C4-2B (cell line): ENCODE data around the gene USP15.

ENCODE experiments used
- ZFX ChIP-seq: fragments of 450-650 bp; IDR thresholded peaks from 2 replicates; pipeline ENCODE4 v1.6.1; 2017
- TF ChIP-seq, protein P1 (sequence below): fragments of 450-650 bp; conservative IDR thresholded peaks from 2 replicates; pipeline ENCODE4 v1.5.1; 2017; ENCODE audit warnings: mild to moderate bottlenecking

DNA sequence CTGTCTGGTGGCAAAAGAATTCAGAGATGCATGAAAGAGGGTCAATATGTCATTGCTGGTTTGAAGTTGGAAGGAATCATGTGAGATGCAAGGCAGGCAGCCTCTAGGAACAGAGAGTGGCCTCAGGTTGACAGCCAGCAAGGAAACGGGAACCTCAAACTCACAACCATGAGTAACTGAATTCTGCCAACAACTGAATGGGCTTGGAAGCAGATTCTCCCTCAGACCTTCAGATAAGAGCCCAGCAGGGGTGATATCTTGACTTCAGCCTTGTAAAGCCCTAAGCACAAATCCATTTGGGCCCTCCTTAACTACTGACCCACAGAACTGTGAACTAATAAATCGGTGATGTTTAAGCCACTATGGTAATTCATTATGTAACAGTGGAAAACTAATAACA is 35.8 kb downstream of the USP15 start:
- TF ChIP-seq, protein P1, sequence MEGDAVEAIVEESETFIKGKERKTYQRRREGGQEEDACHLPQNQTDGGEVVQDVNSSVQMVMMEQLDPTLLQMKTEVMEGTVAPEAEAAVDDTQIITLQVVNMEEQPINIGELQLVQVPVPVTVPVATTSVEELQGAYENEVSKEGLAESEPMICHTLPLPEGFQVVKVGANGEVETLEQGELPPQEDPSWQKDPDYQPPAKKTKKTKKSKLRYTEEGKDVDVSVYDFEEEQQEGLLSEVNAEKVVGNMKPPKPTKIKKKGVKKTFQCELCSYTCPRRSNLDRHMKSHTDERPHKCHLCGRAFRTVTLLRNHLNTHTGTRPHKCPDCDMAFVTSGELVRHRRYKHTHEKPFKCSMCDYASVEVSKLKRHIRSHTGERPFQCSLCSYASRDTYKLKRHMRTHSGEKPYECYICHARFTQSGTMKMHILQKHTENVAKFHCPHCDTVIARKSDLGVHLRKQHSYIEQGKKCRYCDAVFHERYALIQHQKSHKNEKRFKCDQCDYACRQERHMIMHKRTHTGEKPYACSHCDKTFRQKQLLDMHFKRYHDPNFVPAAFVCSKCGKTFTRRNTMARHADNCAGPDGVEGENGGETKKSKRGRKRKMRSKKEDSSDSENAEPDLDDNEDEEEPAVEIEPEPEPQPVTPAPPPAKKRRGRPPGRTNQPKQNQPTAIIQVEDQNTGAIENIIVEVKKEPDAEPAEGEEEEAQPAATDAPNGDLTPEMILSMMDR = no peak
- no peak for TF ChIP-seq ZFX
